Cardiac fibroblast (primary cell): ENCODE data around the gene TRIM65.

Experiments used
- DNase-seq, 2 donors: peaks; one replicate each; pipeline versions ENCODE4 v3.0.0 to v3.0.0-alpha.2; 2010; ENCODE audit warnings: low read depth in 2 of 2
- H3K4me3 ChIP-seq, 2 donors: replicated peaks in 1 of 2; 1 replicate in 1 of 2; 2 replicates in 1 of 2; pipeline ENCODE4 v1.5.1; 2011; ENCODE audit warnings: low read depth in 2 of 2, low read length in 2 of 2, mild to moderate bottlenecking in 2 of 2, moderate library complexity in 1 of 2
- TF ChIP-seq, protein P1 (sequence below): IDR thresholded peaks from one replicate; pipeline ENCODE4 v1.5.1; 2011; ENCODE audit warnings: low read depth, mild to moderate bottlenecking, low read length, inconsistent platforms

Gene TRIM65

DNA sequence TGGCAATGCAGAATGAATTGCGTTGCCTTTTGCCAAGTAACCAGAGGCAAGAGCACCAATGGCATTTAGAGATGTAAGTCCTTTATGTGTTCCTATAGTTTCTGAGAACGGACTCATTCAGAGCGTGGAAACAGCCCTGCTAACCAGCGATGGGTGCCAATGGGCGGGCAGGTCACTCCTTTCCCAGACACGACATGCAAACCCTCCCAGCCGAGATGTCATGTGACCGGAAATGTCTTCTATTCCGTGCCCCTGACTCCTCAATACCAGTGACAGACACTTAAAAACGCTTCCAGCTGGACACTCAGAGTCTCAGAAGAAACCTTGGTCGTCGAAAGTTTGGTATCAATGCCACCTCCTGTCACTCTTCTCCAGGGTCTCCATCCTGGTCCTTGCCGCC, 40.9 kb upstream of the TRIM65 start:
- TF ChIP-seq, protein P1, sequence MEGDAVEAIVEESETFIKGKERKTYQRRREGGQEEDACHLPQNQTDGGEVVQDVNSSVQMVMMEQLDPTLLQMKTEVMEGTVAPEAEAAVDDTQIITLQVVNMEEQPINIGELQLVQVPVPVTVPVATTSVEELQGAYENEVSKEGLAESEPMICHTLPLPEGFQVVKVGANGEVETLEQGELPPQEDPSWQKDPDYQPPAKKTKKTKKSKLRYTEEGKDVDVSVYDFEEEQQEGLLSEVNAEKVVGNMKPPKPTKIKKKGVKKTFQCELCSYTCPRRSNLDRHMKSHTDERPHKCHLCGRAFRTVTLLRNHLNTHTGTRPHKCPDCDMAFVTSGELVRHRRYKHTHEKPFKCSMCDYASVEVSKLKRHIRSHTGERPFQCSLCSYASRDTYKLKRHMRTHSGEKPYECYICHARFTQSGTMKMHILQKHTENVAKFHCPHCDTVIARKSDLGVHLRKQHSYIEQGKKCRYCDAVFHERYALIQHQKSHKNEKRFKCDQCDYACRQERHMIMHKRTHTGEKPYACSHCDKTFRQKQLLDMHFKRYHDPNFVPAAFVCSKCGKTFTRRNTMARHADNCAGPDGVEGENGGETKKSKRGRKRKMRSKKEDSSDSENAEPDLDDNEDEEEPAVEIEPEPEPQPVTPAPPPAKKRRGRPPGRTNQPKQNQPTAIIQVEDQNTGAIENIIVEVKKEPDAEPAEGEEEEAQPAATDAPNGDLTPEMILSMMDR, result no peak

DNA sequence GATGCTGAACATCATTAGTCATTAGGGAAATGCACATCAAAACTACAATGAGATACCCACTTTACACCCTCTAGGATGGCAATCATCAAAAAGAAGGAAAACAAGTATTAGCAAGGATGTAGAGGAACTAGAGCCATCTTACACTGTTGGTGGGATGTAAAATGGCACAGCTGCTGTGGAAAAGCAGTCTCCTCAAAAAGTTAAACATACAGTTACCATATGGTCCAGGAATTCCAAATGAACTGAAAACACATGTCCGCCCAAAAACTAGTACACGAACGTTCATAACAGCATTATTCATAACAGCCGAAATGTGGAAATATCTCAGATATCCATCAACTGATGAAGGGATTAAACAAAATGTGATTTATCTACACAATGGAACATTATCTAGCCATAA, 37.1 kb upstream of the TRIM65 start:
- TF ChIP-seq, protein P1, result no peak
- DNase-seq, result no peak
- no peak overlapping the region for H3K4me3 ChIP-seq

More for the DNA sequence above, 40.9 kb upstream of the TRIM65 start:
- H3K4me3 ChIP-seq, result no peak overlapping the region
- no peak for DNase-seq

DNA sequence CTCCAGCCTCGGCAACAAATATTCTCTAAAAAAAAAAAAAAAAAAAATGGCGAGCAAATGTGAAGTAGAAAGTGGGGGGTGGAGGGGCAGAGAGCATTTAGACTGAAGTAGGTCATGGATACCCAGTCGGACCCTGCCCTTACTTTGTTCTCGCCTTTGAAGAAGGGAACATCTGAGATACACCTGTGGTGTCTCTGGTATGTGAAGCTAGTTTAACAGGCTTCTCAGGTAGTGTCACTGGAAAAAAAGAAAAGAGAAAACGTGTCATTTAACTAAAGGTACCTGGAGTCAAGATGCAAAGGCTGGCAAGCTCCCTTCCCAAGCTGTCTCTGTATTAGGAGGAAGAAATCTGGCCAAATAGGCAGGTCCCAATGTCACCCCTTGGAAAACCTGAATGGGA, 36.1 kb upstream of the TRIM65 start:
- DNase-seq, result no peak
- TF ChIP-seq, protein P1, result no peak
- H3K4me3 ChIP-seq, result no peak overlapping the region

DNA sequence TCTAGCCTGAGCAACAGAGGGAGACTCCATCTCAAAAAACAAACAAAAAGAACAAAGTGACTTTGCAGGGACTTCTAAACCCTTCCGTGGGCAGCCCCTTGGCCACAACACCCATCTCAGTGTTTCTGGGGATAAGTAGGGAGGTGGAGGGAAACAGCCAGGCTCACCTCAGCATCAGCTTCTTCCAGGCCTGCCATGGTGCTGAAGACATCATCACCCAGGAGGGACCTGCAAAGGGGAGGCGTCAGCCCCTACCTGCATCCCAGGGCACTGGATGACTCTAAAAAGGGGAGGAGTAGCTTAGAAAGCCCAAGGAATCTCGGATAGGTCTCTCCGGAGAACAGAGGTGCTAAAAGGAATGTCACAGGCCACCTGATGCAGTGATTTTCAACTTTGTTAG, 34.3 kb upstream of the TRIM65 start:
- no peak for DNase-seq
- no peak overlapping the region for H3K4me3 ChIP-seq
- TF ChIP-seq, protein P1, result no peak

DNA sequence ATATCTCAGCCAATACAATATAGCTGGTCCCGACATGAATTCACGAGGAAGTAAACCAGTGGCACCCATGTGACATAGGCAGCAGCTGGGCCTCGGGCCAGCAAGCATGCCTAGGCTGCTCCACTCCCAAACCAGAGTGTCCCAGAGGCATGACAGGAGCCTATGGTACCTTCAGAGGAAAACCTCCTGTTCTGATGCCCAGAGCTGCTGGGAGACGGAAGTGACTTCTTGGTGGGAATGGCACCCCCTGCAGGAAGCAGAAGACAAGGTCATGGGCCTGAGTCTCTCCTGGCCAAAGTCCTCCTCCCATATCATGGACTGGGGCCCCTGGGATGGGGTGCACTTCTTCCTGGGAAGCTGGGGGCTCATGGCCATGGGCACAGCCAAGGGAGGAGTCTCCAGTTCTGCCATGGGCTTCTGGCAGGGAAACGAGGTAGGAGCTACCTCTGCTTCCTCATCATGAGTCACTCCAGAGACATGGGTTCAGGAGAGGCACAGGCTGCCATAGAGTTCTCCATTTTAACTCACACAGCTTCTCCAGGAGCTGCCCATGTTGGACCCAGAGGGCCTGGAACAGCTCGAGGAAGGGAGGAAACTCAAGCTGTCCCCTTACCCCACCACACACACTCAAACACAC, 30.7 kb upstream of the TRIM65 start:
- H3K4me3 ChIP-seq, result no peak overlapping the region
- peak in 1 of 2 donors; percentile 16 for DNase-seq
- TF ChIP-seq, protein P1, result peak; percentile 38

DNA sequence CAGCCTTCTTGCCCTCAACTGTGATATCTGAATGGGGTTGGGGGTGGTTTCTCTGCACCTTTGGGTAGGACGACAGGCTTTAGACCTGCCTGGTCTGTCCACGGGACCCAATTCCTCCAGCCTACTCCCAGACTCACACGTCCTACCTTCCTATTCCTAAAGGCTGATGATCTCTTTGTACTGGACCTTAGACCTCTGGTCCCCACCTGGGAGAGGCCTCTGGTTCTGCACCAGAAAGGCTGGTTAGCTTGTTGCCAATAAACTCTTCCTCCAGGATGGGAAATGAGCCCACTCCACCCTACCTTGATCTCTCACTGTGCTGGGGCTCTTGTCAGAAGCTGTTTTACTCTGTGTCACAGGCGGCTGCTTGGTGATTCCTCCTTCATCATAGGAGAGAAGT, 29.7 kb upstream of the TRIM65 start:
- TF ChIP-seq, protein P1, result no peak
- DNase-seq, result no peak
- H3K4me3 ChIP-seq, result no peak overlapping the region

DNA sequence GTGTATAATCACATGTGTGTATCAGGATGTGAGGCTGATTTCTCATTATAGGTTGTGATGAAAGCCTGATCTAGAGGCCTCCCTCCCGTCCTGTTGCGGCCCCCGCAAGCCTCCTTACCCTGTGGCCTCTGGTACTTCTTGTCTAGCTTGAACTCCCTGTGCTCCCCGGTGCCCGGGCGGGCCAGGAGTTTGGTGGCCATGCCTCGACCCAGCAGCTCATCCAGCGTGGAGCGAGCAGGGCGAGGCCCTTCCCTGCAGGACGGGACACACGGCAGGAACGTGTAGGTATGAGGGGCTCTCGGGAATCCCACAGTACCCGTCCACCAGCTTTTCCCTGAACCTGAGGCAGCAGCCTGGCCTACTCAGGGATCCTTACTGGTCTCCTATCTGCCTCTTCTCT, 29.2 kb upstream of the TRIM65 start:
- TF ChIP-seq, protein P1, result no peak
- no peak overlapping the region for H3K4me3 ChIP-seq
- DNase-seq, result no peak
